Upper lobe of right lung (tissue), 1 donor: ENCODE measurements around the gene SMIM29. TPM values are rescaled to one million over a fixed set of nuclear protein-coding genes. Genes with fewer than 3 reads are reported as not detected.
"Not testable (repeated sequence)": the region's sequence is repeated elsewhere in the genome, so short reads cannot be mapped to it uniquely, and the experiment has no call there.

Experiments
- ATAC-seq: fragments of 200-7000 bp; cut with Tn5 transposase; one replicate; pipeline ENCODE4 v1.9.1; 2020; ENCODE audit warnings: mild to moderate bottlenecking, moderate library complexity
- DNase-seq: peaks from one replicate; pipeline ENCODE4 v3.0.0-alpha.2; 2020
- H3K27ac ChIP-seq: fragments of 200-600 bp; one replicate; pipeline ENCODE4 v1.8.0; 2022
- H3K27me3 ChIP-seq: fragments of 200-600 bp; one replicate; pipeline ENCODE4 v1.8.0; 2022; ENCODE audit warnings: mild to moderate bottlenecking
- H3K36me3 ChIP-seq: fragments of 200-600 bp; one replicate; pipeline ENCODE4 v1.8.0; 2022
- H3K4me1 ChIP-seq: fragments of 200-600 bp; one replicate; pipeline ENCODE4 v1.8.0; 2022
- H3K4me3 ChIP-seq: fragments of 200-600 bp; one replicate; pipeline ENCODE4 v1.8.0; 2022; ENCODE audit warnings: mild to moderate bottlenecking
- H3K9me3 ChIP-seq: fragments of 200-600 bp; one replicate; pipeline ENCODE4 v1.8.0; 2022
- CTCF ChIP-seq: fragments of 200-600 bp; IDR thresholded peaks from one replicate; pipeline ENCODE4 v1.8.0; 2022; ENCODE audit warnings: antibody characterized with exemption
- intact Hi-C: fragments of 100-400 bp; cut with DNase I; formaldehyde crosslinking; loops from one replicate; pipeline ENCODE4 v1.11.0; 2022
- total RNA-seq: library from RNA; stranded (reverse); fragmentation: NEBNext Ultra II Directional; extraction: Animal tissue kit (Norgen Biotek cat#: 25700); gene quantifications from one replicate; pipeline ENCODE4 v1.2.1, GENCODE V29; 2021
- donor health status: DM: no; HTN: yes; CAD: no; lungs with severe emphysema.

Gene SMIM29
- total RNA-seq, 1 donor from 2014 or later: 32.6 TPM

GRCh38 chr6:34247481-34248197 lies 1.2 kb downstream of the SMIM29 start:
- Histone ChIP-seq H3K9me3 (no peaks in the 10 kb centered on the region), H3K36me3 (peaks cover 2% of the 10 kb centered on the region), H3K27ac (peak overlapping the region; percentile 93), H3K4me1 (peaks cover 28% of the 10 kb centered on the region), H3K27me3 (no peaks in the 10 kb centered on the region), H3K4me3 (peak overlapping the region; percentile 96)
- no peak for DNase-seq
- no peak for ATAC-seq
- TF ChIP-seq CTCF: no peak
- intact Hi-C loops: loop anchor here (10.0 kb wide), 1 partner anchor 167 kb away; no protein-coding TSS in a partner anchor

- intact Hi-C loops: loop anchor here (10.0 kb wide), 1 partner anchor 168 kb away; no protein-coding TSS in a partner anchor
- peaks cover 28% of the 10 kb centered on the region for H3K4me1 ChIP-seq
- H3K4me3 ChIP-seq: no peak overlapping the region
- no peak for DNase-seq
- no peak overlapping the region for H3K27ac ChIP-seq
- no peaks in the 10 kb centered on the region for H3K27me3 ChIP-seq
- no peaks in the 10 kb centered on the region for H3K9me3 ChIP-seq
- H3K36me3 ChIP-seq: peaks cover 10% of the 10 kb centered on the region
- no peak for ATAC-seq
- TF ChIP-seq CTCF: peak; percentile 34
Measured at GRCh38 chr6:34246563-34247391, 2.0 kb downstream of the SMIM29 start.

GRCh38 chr6:34246249-34246562 lies 2.6 kb downstream of the SMIM29 start:
- Histone ChIP-seq H3K9me3 (no peaks in the 10 kb centered on the region), H3K27ac (no peak overlapping the region), H3K4me1 (peaks cover 28% of the 10 kb centered on the region), H3K27me3 (no peaks in the 10 kb centered on the region), H3K36me3 (peaks cover 16% of the 10 kb centered on the region), H3K4me3 (no peak overlapping the region)
- TF ChIP-seq CTCF: no peak
- intact Hi-C loops: loop anchor here (10.0 kb wide), 1 partner anchor 169 kb away; no protein-coding TSS in a partner anchor
- DNase-seq (no peak), ATAC-seq (no peak)

GRCh38 chr6:34245761-34246140 lies 3.1 kb downstream of the SMIM29 start:
- not testable (repeated sequence) for H3K9me3 ChIP-seq, DNase-seq, H3K4me3 ChIP-seq, ATAC-seq, H3K27me3 ChIP-seq, H3K27ac ChIP-seq
- Histone ChIP-seq H3K36me3 (peaks cover 19% of the 10 kb centered on the region), H3K4me1 (peaks cover 28% of the 10 kb centered on the region)
- intact Hi-C loops: loop anchor here (10.0 kb wide), 1 partner anchor 169 kb away; no protein-coding TSS in a partner anchor

GRCh38 chr6:34245032-34245760 lies 3.6 kb downstream of the SMIM29 start:
- not testable (repeated sequence) for DNase-seq, H3K4me3 ChIP-seq

More at GRCh38 chr6:34245032-34245760, 3.6 kb downstream of the SMIM29 start:
- Histone ChIP-seq H3K4me1 (peaks cover 28% of the 10 kb centered on the region), H3K36me3 (peaks cover 23% of the 10 kb centered on the region)
- H3K9me3 ChIP-seq, H3K27ac ChIP-seq, ATAC-seq, H3K27me3 ChIP-seq: not testable (repeated sequence)
- intact Hi-C loops: loop anchor here (10.0 kb wide), 1 partner anchor 170 kb away; no protein-coding TSS in a partner anchor
